NOMO-1 (cell line): Measurements from ENCODE around the gene LAYN.
A peak's percentile ranks its signal among the peaks of the same experiment; 100 is the strongest.

Experiments used
- DNase-seq, 2 experiments: peaks; one replicate each; lab custom pipeline; 2025; ENCODE audit not compliant: unreplicated experiment in 2 of 2; lab: John Stamatoyannopoulos, UW

The LAYN gene

GRCh38 chr11:111560800-111561199 is 20.3 kb downstream of the LAYN start:
- no peak for DNase-seq

- no peak for DNase-seq
Measured at GRCh38 chr11:111561306-111561705, 20.8 kb downstream of the LAYN start.

GRCh38 chr11:111561791-111562325 is 21.3 kb downstream of the LAYN start:
- DNase-seq: no peak

- no peak for DNase-seq
Measured at GRCh38 chr11:111562692-111563389, 22.3 kb downstream of the LAYN start.

DNA sequence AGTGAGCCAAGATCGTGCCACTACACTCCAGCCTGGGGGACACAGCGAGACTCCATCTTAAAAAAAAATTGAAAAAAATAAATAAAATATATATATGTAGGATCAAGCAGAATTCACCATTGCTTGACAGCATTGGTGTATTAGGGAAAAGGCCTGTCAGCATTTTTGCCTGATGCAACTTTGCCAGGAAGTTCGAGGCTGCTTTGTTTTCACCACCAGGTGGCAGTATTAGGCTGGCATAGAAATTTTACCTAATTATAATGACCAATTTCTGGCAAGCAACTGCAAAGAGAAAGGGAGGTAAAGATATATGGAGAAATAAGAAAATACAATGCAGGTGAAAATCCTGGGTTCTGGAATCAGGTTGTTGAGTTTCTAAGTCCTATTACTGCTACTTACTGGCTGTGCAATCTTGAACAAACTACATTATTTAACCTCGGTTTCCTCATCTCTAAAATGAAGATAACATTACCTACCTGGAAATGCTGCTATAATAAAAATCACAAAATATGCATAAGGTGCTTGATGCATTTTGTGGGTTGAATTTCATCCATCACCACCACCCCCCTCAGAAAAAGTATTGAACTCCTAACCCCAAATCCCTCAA is 24.7 kb downstream of the LAYN start:
- peak; percentile 31 to 58 for DNase-seq

DNA sequence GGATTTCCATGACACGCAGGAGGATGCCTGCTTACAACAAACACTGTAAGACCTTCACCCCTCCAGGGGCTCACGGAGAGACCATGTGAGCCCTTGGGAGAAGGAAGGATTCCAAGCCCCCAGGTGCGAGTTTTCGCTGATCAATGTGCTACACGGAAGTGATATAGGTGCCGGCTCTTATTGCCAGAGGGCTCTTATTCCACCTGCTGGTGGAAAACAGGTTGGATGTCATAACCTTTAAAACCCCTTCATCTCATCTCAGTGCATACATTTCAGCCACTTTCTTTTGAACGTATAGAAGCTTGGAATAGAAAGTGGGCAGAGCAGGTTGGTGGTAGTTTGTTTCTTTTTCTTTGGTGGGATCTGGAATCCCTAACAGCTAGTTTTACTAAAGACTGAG is 25.8 kb downstream of the LAYN start:
- no peak for DNase-seq

GRCh38 chr11:111569476-111569875 is 29.0 kb downstream of the LAYN start:
- DNase-seq: no peak

DNA sequence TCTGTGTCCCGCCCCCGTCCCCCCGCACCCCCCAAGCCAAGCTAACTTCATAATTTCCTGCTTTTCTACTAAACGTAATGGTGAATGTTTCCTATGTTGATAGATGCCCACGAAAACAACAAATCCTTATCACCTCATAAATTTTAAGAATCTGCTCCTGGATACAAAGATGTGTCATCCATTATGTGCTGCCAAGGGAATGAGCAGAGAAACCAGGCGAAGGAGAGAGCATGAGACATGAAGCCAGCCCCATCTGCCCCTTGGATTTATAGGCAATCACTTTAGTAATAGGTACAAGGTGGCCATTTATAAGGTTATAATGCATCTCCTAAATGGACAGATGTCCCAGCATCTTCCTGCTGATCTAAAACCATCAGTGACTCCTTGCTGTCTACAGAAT is 30.3 kb downstream of the LAYN start:
- DNase-seq: no peak

DNA sequence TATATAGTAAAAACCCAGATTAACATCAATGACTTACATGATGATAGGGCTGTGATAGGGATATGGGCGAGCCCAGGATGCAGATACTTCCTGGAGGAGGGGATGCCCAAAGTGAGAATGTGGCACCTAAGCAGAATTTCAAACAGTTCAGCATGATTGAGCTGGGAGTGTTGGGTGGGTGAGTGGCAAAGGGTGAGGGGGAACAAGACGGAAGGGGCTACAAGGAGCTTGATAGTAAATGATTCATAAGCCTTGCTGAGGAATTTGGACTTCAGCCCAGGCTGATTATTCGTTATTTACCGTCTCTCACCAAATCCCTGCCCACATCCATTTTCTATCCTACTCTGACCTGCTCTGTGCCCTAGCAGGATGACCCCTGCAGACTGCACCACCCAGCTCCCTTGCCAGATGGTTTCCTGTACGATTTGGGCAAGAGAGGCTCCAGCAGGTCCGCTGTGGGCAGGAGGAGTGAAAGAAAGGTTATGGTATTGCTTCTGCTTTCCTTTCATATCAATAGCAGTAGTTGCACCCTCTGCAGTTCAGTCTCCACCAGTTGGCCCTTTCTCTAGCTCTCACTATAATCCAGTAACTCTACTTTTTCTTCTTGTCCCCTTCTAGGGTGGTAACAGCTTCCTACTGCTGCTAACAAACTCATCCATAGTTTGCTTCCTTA is 31.4 kb downstream of the LAYN start:
- no peak for DNase-seq

GRCh38 chr11:111572581-111572980 is 32.1 kb downstream of the LAYN start:
- DNase-seq: no peak

- DNase-seq: no peak
Measured at GRCh38 chr11:111573821-111574249, 33.3 kb downstream of the LAYN start.

- DNase-seq: no peak
Measured at GRCh38 chr11:111574373-111575225, 34.1 kb downstream of the LAYN start.

DNA sequence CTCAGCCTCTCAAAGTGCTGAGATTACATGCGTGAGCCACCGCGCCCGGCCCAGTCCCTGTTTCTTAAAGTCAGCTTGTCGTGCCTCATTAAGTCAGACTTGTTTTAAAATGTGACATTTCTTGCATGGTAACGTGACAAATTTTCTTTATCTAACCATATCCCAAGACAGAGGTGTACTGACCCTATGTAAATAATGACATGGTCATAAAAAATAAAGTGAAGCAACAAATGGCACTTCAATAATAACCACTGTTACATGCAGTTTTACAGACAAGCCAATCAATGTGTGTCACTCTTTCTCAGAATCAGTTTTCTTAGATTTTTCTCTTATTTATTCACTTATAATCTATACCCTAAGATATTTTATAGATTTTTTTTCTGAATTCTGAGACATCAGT is 35.2 kb downstream of the LAYN start:
- DNase-seq: no peak

- no peak for DNase-seq
Measured at GRCh38 chr11:111577821-111578220, 37.3 kb downstream of the LAYN start.

DNA sequence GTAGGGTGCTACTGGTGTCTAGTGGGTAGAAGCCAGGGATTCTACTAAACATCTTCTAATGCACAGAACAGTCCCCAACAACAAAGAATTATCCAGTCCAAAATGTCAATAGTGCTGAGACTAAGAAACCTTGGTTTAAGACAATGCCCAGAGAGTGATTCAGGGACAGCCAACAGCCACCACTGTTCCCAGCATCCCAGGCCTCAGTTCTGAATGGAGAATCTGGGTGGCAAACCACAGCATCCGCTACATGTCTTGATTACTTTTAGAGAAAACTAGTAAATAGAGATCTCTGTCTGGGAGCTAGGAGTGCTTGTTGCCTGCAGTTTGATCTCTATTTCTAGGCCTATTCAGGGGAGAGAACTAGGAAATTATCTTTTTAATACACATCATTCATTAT is 40.8 kb downstream of the LAYN start:
- no peak for DNase-seq

GRCh38 chr11:111582163-111582562 is 41.6 kb downstream of the LAYN start:
- no peak for DNase-seq

DNA sequence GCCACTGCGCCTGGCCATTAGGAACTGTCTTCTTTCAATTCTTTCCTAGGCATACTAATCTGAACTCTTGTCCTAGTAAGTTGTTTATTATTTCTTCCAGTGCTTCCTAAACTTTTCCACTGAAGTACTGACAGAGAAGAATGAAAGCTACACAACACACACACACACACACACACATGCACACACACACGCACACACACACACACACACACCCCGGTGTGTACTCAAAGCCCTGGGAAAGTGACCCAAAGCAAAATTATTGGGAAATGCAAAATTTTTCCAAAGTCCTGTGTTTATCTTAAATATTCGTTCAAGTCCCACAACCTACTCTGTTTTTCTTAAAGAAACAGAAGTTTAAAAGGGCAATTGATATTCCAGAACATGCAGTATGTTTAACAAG is 42.4 kb downstream of the LAYN start:
- DNase-seq: no peak

DNA sequence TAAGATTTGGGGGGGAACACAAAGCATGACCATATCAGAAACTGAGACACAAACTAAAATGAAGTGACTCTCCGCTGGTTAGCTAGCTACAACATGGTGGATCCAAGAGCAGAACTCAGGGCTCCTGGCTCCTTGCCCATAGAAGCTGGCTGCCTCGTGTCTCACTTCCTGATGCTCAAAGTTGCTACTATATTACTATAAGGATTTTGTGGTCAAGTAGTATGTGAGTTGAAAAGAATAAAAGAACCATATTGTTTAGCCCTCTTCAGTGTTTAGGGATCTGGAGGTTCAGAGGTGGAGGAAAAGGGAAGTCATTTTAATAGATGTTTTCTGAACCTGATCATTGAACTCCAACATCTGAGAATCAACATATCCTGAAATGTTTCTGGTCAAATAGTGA is 44.9 kb downstream of the LAYN start:
- DNase-seq: peak in 1 of 2 experiments; percentile 14

- DNase-seq: peak in 1 of 2 experiments; percentile 39
Measured at GRCh38 chr11:111586388-111586831, 45.9 kb downstream of the LAYN start.

DNA sequence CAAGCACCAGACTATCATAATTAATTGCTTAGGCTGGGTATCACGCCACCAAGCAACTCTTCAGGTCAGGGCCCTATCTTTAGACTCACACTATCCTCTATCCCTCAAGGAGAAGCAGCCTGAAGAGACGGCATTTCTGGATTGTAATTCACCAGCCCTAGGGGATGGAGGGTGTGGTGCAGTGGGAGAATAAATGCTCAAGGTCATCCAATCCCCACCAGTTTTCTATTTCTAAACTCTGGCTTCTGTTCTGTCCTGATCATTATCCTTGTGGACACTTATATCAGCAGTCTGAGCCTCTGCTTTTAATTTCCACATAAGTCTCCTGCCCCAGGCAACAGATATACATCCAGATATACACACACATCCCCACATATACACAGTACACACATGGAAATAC is 48.6 kb downstream of the LAYN start:
- DNase-seq: no peak
